Measurements from ENCODE around the gene ADM2.
"Not testable (repeated sequence)": the region's sequence is repeated elsewhere in the genome, so short reads cannot be mapped to it uniquely, and the experiment has no call there.

ADM2 gene

DNA sequence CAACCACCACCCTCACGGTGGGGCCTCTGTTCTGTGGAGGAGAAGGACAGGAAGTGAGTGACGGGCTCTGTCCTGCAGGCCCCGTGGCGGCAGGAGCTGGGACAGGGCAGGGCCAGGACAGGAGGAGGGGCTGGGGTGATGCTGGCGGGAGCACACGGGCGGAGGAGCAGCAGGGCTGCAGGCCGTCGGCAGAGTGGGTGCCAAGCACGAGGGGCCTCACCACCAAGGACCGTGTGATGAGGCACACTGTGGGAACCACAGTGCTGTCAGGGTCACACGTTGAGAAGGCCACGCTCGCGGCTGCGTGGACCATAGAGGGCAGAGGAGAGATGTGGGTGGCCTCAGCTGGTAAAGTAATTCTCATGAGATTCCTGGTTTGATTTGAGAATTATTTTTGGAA, 35.5 kb downstream of the ADM2 start:
- DNase-seq (ENCODE audit: low spot score) = no peak
- TF ChIP-seq, protein P1, sequence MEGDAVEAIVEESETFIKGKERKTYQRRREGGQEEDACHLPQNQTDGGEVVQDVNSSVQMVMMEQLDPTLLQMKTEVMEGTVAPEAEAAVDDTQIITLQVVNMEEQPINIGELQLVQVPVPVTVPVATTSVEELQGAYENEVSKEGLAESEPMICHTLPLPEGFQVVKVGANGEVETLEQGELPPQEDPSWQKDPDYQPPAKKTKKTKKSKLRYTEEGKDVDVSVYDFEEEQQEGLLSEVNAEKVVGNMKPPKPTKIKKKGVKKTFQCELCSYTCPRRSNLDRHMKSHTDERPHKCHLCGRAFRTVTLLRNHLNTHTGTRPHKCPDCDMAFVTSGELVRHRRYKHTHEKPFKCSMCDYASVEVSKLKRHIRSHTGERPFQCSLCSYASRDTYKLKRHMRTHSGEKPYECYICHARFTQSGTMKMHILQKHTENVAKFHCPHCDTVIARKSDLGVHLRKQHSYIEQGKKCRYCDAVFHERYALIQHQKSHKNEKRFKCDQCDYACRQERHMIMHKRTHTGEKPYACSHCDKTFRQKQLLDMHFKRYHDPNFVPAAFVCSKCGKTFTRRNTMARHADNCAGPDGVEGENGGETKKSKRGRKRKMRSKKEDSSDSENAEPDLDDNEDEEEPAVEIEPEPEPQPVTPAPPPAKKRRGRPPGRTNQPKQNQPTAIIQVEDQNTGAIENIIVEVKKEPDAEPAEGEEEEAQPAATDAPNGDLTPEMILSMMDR (IDR thresholded peaks at IDR 0.05; ENCODE audit: borderline replicate concordance, control extremely low read depth, extremely low read depth, insufficient read depth, missing control alignments) = no peak
- in situ Hi-C loops (cut with MboI; ENCODE audit: low sequenced_read_pairs, unreplicated experiment) = no loop called here

DNA sequence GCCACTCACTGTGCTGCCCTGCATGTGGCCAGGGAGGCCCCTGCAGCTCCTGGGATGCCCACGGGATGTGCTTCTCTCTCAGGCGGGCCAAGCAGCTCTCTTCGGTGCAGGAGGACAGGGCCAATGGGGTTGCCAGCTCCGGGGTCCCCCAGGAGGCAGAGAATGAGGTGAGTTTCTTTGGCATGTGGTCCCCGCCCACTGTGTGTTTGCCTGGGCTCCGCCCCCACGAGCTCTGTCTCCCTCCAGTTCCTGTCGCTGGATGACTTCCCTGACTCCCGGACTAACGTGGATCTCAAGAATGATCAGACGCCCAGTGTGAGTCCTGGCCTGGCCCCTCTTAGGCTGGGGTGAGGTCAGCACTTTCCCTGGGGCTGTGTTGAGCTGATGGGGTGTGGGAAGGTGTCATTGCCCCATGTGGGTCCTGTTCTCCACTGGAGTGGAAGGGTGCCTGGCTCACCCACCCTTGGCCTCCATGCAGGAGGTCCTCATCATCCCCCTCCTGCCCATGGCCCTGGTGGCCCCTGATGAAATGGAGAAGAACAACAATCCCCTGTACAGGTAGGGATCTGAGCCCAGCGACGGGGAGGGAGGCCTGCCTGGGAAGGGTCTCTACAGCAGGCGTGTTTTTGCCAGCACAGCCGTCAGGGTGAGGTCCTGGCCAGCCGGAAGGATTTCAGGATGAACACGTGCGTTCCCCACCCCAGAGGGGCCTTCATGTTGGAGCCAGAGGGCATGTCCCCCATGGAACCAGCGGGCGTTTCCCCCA, 36.3 kb downstream of the ADM2 start:
- TF ChIP-seq, protein P1 (IDR thresholded peaks at IDR 0.05; ENCODE audit: borderline replicate concordance, control extremely low read depth, extremely low read depth, insufficient read depth, missing control alignments) = no peak
- in situ Hi-C loops (cut with MboI; ENCODE audit: low sequenced_read_pairs, unreplicated experiment) = no loop called here
- DNase-seq (ENCODE audit: low spot score) = no peak

DNA sequence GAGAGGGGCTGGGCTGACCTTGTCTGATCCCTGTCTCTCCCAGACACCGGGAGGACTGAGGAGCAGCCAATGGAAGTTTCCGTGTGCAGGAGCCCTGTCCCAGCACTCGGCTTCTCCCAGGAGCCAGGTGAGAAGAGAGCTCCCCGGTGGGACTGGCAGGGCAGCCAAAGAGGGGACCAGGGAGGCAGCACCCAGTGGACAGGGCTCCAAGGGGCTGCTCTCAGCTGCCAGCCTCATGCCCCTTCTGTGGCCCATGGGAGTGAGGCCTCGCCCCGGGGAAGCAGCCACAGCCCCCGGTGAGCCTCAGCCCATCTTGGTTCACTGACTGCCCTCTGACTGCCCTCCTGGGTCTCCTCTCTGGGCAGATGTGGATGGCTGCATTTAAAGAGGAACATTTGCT, 37.3 kb downstream of the ADM2 start:
- in situ Hi-C loops (cut with MboI; ENCODE audit: low sequenced_read_pairs, unreplicated experiment) = no loop called here
- no peak for DNase-seq (ENCODE audit: low spot score)
- TF ChIP-seq, protein P1 (IDR thresholded peaks at IDR 0.05; ENCODE audit: borderline replicate concordance, control extremely low read depth, extremely low read depth, insufficient read depth, missing control alignments) = no peak

DNA sequence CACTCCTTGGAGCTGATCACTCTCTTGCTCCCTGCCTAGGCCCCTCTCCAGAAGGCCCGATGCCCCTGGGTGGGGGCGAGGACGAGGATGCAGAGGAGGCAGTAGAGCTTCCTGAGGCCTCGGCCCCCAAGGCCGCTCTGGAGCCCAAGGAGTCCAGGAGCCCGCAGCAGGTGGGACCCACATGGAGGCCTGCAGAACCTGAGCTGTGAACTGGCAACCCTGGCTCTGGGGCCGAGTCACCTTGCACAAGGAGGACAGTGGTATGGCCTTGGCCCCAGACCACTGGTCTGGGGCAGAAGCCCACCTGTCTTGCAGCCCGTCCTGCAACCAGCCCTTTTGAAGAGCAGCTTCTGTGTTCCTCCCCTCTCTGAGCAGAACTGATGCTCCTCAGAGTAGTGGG, 37.8 kb downstream of the ADM2 start:
- in situ Hi-C loops (cut with MboI; ENCODE audit: low sequenced_read_pairs, unreplicated experiment) = no loop called here

DNA sequence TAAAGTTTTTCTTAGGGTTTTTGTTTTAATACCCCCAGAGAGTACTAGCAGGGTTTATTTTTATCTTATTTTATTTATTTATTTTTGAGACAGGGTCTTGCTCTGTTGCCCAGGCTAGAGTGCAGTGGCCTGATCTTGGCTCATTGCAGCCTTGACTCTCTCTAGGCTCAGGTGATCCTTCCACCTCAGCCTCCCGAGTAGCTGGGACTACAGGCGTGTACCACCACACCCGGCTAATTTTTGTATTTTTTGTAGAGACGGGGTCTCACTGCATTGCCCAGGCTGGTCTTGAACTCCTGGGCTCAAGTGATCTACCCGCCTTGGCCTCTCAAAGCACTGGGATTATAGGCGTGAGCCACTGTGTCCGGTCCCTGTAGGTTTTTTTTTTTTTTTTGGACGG, 38.8 kb downstream of the ADM2 start:
- DNase-seq (ENCODE audit: low spot score); in situ Hi-C loops (cut with MboI; ENCODE audit: low sequenced_read_pairs, unreplicated experiment): not testable (repeated sequence)

More for the DNA sequence above, 37.8 kb downstream of the ADM2 start:
- no peak for DNase-seq (ENCODE audit: low spot score)
- TF ChIP-seq, protein P1 (IDR thresholded peaks at IDR 0.05; ENCODE audit: borderline replicate concordance, control extremely low read depth, extremely low read depth, insufficient read depth, missing control alignments) = no peak

DNA sequence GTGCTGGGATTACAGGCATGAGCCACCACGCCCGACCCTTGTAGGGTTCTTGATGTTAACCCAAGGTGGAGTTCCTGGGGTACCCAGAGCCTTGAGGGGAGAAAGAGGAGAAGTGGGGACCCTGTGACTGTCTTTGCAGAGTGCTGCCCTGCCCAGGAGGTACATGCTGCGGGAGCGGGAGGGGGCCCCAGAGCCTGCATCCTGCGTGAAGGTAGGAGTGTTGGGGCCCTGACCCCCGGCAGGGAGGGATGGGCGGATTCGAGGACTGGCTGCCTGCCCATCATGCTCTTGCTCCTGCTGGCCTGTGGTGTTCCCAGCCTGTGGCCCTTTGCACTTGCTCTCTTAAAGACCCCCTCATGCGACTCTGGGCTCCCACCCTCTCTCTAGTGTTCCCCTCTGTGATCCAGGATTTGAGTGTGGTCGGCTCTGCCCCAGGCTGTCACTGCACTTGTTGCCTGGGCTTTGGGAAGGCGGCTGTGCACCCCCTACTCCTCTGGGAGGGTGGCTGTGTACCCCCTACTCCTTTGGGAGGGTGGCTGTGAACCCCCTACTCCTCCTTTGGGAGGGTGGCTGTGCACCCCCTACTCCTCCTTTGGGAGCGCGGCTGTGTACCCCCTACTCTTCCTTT, 39.6 kb downstream of the ADM2 start:
- in situ Hi-C loops (cut with MboI; ENCODE audit: low sequenced_read_pairs, unreplicated experiment) = no loop called here
- TF ChIP-seq, protein P1 (IDR thresholded peaks at IDR 0.05; ENCODE audit: borderline replicate concordance, control extremely low read depth, extremely low read depth, insufficient read depth, missing control alignments) = no peak
- DNase-seq (ENCODE audit: low spot score) = no peak

DNA sequence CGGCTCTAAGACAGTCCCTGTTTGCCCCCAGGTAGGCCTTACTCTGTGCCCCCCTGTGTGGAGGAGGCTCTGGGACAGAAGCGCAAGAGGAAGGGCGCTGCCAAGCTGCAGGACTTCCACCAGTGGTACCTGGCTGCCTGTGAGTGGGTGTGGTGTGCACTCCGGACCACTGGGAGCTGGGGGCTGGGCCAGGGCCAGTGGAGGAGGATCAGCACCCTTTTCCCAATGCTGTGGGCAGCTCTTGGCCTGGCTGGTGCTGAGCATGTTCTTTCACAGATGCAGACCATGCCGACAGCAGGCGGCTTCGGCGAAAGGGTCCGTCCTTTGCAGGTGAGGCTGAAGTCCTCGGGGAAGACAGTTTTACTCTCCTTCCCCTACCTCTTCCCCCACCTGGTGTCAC, 40.4 kb downstream of the ADM2 start:
- TF ChIP-seq, protein P1 (IDR thresholded peaks at IDR 0.05; ENCODE audit: borderline replicate concordance, control extremely low read depth, extremely low read depth, insufficient read depth, missing control alignments) = no peak
- DNase-seq (ENCODE audit: low spot score) = no peak
- in situ Hi-C loops (cut with MboI; ENCODE audit: low sequenced_read_pairs, unreplicated experiment) = no loop called here
